Effector memory CD8-positive, alpha-beta T cell (primary cell): ENCODE results near the gene ITCH.
"Not testable (repeated sequence)": the region's sequence is repeated elsewhere in the genome, so short reads cannot be mapped to it uniquely, and the experiment has no call there.

Experiments used
- ATAC-seq: fragments of 150-1000 bp; cut with Tn5 transposase; replicated peaks from 2 replicates; pipeline ENCODE4 v1.10.0; 2021; ENCODE audit warnings: mild to moderate bottlenecking, moderate library complexity
- DNase-seq, 3 experiments: peaks; one replicate each; pipeline ENCODE4 v3.0.0; 2021
- H3K27ac Mint-ChIP-seq, 2 donors: one replicate each; pipeline ENCODE4 v1.8.0; 2022; ENCODE audit warnings: mild to moderate bottlenecking in 2 of 2, mixed read lengths in 2 of 2, moderate library complexity in 2 of 2
- H3K27me3 Mint-ChIP-seq, 2 donors: one replicate each; pipeline ENCODE4 v1.8.0; 2022; ENCODE audit warnings: mixed read lengths in 2 of 2
- H3K36me3 Mint-ChIP-seq: one replicate; pipeline ENCODE4 v1.8.0; 2022; ENCODE audit warnings: mild to moderate bottlenecking, moderate library complexity, mixed read lengths; ENCODE audit not compliant: insufficient read depth
- H3K4me1 Mint-ChIP-seq, 2 donors: one replicate each; pipeline ENCODE4 v1.8.0; 2022; ENCODE audit warnings: low read depth in 2 of 2, mixed read lengths in 2 of 2
- H3K4me3 Mint-ChIP-seq, 2 donors: one replicate each; pipeline ENCODE4 v1.8.0; 2022; ENCODE audit warnings: mild to moderate bottlenecking in 2 of 2, mixed read lengths in 2 of 2, moderate library complexity in 2 of 2
- H3K9me3 Mint-ChIP-seq, 2 donors: one replicate each; pipeline ENCODE4 v1.8.0; 2022; ENCODE audit warnings: mixed read lengths in 2 of 2

ITCH gene

GRCh38 chr20:34479627-34480026, 116.6 kb downstream of the ITCH start:
- Mint-ChIP-seq H3K36me3 (peaks cover 67% of the 10 kb centered on the region), H3K4me3 (no peak overlapping the region), H3K4me1 (peaks cover 4 to 21% of the 10 kb centered on the region in 2 donors), H3K9me3 (no peaks in the 10 kb centered on the region), H3K27ac (peak overlapping the region in 1 of 2 donors; percentile 86), H3K27me3 (no peaks in the 10 kb centered on the region)
- DNase-seq, result no peak
- ATAC-seq, result no peak

GRCh38 chr20:34482154-34482553, 119.1 kb downstream of the ITCH start:
- Mint-ChIP-seq H3K4me1 (peaks cover 0 to 12% of the 10 kb centered on the region in 2 donors), H3K36me3 (peaks cover 69% of the 10 kb centered on the region), H3K27ac (peak overlapping the region; percentile 69 to 81)
- not testable (repeated sequence) for ATAC-seq, DNase-seq, H3K4me3 Mint-ChIP-seq, H3K27me3 Mint-ChIP-seq, H3K9me3 Mint-ChIP-seq

GRCh38 chr20:34483585-34484220, 120.6 kb downstream of the ITCH start:
- Mint-ChIP-seq H3K36me3 (peaks cover 75% of the 10 kb centered on the region), H3K4me1 (peaks cover 0 to 13% of the 10 kb centered on the region in 2 donors), H3K27ac (peak overlapping the region in 1 of 2 donors; percentile 81)
- ATAC-seq, H3K27me3 Mint-ChIP-seq, H3K4me3 Mint-ChIP-seq, H3K9me3 Mint-ChIP-seq, DNase-seq: not testable (repeated sequence)

- ATAC-seq, result no peak
- H3K4me1 Mint-ChIP-seq, result peaks cover 0 to 9% of the 10 kb centered on the region in 2 donors
- no peaks in the 10 kb centered on the region for H3K9me3 Mint-ChIP-seq
- no peak for DNase-seq
- no peaks in the 10 kb centered on the region for H3K27me3 Mint-ChIP-seq
- H3K36me3 Mint-ChIP-seq, result peaks cover 71% of the 10 kb centered on the region
- no peak overlapping the region for H3K4me3 Mint-ChIP-seq
- peak overlapping the region in 1 of 2 donors; percentile 3 for H3K27ac Mint-ChIP-seq
Observed at GRCh38 chr20:34485068-34485634, 122.1 kb downstream of the ITCH start.

- ATAC-seq, result no peak
- H3K27me3 Mint-ChIP-seq, result no peaks in the 10 kb centered on the region
- H3K4me1 Mint-ChIP-seq, result peaks cover 0 to 23% of the 10 kb centered on the region in 2 donors
- no peak overlapping the region for H3K4me3 Mint-ChIP-seq
- H3K9me3 Mint-ChIP-seq, result no peaks in the 10 kb centered on the region
- no peak for DNase-seq
- no peak overlapping the region for H3K27ac Mint-ChIP-seq
- peaks cover 76% of the 10 kb centered on the region for H3K36me3 Mint-ChIP-seq
Observed at GRCh38 chr20:34491226-34491931, 128.3 kb downstream of the ITCH start.

- H3K9me3 Mint-ChIP-seq, result no peaks in the 10 kb centered on the region
- ATAC-seq (no peak), DNase-seq (no peak)
- peaks cover 76% of the 10 kb centered on the region for H3K36me3 Mint-ChIP-seq
- H3K4me1 Mint-ChIP-seq, result peaks cover 0 to 23% of the 10 kb centered on the region in 2 donors
- H3K4me3 Mint-ChIP-seq, result no peak overlapping the region
- no peaks in the 10 kb centered on the region for H3K27me3 Mint-ChIP-seq
- H3K27ac Mint-ChIP-seq, result no peak overlapping the region
Observed at GRCh38 chr20:34491932-34492509, 128.9 kb downstream of the ITCH start.

GRCh38 chr20:34493646-34494045, 130.6 kb downstream of the ITCH start:
- H3K27ac Mint-ChIP-seq, result peak overlapping the region in 1 of 2 donors; percentile 82
- no peaks in the 10 kb centered on the region for H3K27me3 Mint-ChIP-seq
- H3K4me1 Mint-ChIP-seq, result peaks cover 2 to 26% of the 10 kb centered on the region in 2 donors
- H3K4me3 Mint-ChIP-seq, result no peak overlapping the region
- peaks cover 72% of the 10 kb centered on the region for H3K36me3 Mint-ChIP-seq
- ATAC-seq (no peak), DNase-seq (no peak)
- H3K9me3 Mint-ChIP-seq, result no peaks in the 10 kb centered on the region

- no peaks in the 10 kb centered on the region for H3K27me3 Mint-ChIP-seq
- H3K9me3 Mint-ChIP-seq, result no peaks in the 10 kb centered on the region
- DNase-seq (no peak), ATAC-seq (no peak)
- peaks cover 74% of the 10 kb centered on the region for H3K36me3 Mint-ChIP-seq
- H3K27ac Mint-ChIP-seq, result peak overlapping the region in 1 of 2 donors; percentile 16
- H3K4me3 Mint-ChIP-seq, result no peak overlapping the region
- H3K4me1 Mint-ChIP-seq, result peaks cover 3 to 32% of the 10 kb centered on the region in 2 donors
Observed at GRCh38 chr20:34495307-34495706, 132.2 kb downstream of the ITCH start.

GRCh38 chr20:34495916-34496315, 132.8 kb downstream of the ITCH start:
- H3K27ac Mint-ChIP-seq, result no peak overlapping the region
- H3K27me3 Mint-ChIP-seq, result no peaks in the 10 kb centered on the region
- H3K9me3 Mint-ChIP-seq, result no peaks in the 10 kb centered on the region
- peaks cover 5 to 39% of the 10 kb centered on the region in 2 donors for H3K4me1 Mint-ChIP-seq
- peaks cover 68% of the 10 kb centered on the region for H3K36me3 Mint-ChIP-seq
- no peak for ATAC-seq
- DNase-seq, result no peak
- no peak overlapping the region for H3K4me3 Mint-ChIP-seq

GRCh38 chr20:34497596-34497995, 134.5 kb downstream of the ITCH start:
- H3K9me3 Mint-ChIP-seq, H3K27me3 Mint-ChIP-seq, ATAC-seq, H3K4me3 Mint-ChIP-seq, DNase-seq: not testable (repeated sequence)
- Mint-ChIP-seq H3K4me1 (peaks cover 5 to 39% of the 10 kb centered on the region in 2 donors), H3K36me3 (peaks cover 61% of the 10 kb centered on the region), H3K27ac (peak overlapping the region in 1 of 2 donors; percentile 39)

GRCh38 chr20:34500823-34501222, 137.8 kb downstream of the ITCH start:
- DNase-seq, result no peak
- H3K27ac Mint-ChIP-seq, result peak overlapping the region in 1 of 2 donors; percentile 10

GRCh38 chr20:34506480-34506879, 143.4 kb downstream of the ITCH start:
- peaks cover 79% of the 10 kb centered on the region for H3K36me3 Mint-ChIP-seq
- H3K4me3 Mint-ChIP-seq, result no peak overlapping the region
- H3K4me1 Mint-ChIP-seq, result peaks cover 0 to 3% of the 10 kb centered on the region in 2 donors
- peak overlapping the region; percentile 38 to 66 for H3K27ac Mint-ChIP-seq
- no peak for ATAC-seq
- DNase-seq, result no peak
- H3K27me3 Mint-ChIP-seq, result no peaks in the 10 kb centered on the region
- H3K9me3 Mint-ChIP-seq, result no peaks in the 10 kb centered on the region

More at GRCh38 chr20:34500823-34501222, 137.8 kb downstream of the ITCH start:
- no peak overlapping the region for H3K4me3 Mint-ChIP-seq
- H3K9me3 Mint-ChIP-seq, result no peaks in the 10 kb centered on the region
- no peaks in the 10 kb centered on the region for H3K27me3 Mint-ChIP-seq
- H3K36me3 Mint-ChIP-seq, result peaks cover 65% of the 10 kb centered on the region
- ATAC-seq, result no peak
- peaks cover 5 to 23% of the 10 kb centered on the region in 2 donors for H3K4me1 Mint-ChIP-seq

- Mint-ChIP-seq H3K27me3 (no peaks in the 10 kb centered on the region), H3K36me3 (peaks cover 75% of the 10 kb centered on the region), H3K4me1 (peaks cover 1 to 8% of the 10 kb centered on the region in 2 donors), H3K9me3 (no peaks in the 10 kb centered on the region), H3K4me3 (no peak overlapping the region), H3K27ac (peak overlapping the region in 1 of 2 donors; percentile 71)
- DNase-seq, result no peak
- no peak for ATAC-seq
Observed at GRCh38 chr20:34507702-34508413, 144.8 kb downstream of the ITCH start.
